HG03064 (cell line): ENCODE data around the gene P2RX1.
"Not testable (repeated sequence)": the region's sequence is repeated elsewhere in the genome, so short reads cannot be mapped to it uniquely, and the experiment has no call there.

Experiments
- ATAC-seq: cut with Tn5 transposase; IDR thresholded peaks from one replicate; pipeline ENCODE4 v1.9.1; 2021; ENCODE audit warnings: low read depth; ENCODE audit not compliant: unreplicated experiment

The P2RX1 gene

DNA sequence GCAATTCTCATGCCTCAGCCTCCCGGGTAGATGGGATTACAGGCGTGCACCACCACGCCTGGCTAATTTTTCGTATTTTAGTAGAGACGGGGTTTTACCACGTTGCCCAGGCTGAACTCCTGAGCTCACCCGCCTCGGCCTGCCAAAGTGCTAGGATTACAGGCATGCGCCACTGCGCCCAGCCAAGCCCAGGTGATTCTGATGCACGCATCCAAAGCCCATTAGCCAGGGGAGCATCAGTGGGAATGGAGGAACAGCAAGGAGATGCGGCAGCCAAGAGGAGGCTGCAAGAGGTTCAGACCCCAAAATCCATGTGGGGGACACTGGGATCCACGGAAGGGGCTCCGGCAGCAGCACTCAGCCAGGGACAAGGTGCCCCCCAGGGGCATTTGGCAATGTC is 35.9 kb upstream of the P2RX1 start:
- no peak for ATAC-seq

DNA sequence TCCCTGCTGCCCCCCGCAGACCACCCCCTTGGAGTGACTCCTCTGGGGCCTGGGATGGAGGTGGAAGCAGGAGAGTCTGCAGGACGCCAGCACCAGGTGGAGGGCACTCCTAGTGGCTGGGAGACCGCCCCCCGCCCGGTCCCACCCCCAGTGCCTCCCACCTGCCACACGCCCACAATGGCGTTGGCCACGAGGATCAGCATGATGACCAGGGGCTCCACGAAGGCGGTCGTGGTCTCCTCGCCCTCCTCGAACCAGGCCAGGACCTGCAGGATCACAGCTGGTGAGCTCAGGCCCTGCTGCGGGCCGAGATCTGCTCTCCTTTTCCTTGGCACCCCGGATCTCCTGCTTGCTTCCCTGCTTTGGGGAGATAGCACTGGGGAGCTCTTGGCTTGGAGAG is 35.2 kb upstream of the P2RX1 start:
- ATAC-seq, result no peak

DNA sequence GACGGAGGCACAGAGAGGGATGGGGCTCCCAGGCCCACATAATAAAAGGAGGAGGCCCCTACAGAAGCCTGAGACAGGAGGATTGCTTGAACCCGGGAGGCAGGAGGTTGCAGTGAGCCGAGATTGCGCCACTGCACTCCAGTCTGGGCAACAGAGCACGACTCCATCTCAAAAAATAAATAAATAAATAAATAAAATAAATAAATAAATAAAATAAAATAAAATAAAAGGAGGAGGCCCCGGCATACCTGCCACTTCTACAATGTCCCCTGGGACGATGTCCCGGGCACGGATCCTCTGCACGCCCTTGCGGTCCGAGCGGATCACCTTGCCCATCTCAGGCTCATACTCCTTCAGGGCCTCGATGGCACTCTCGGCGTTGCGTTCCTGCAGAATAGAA is 34.7 kb upstream of the P2RX1 start:
- no peak for ATAC-seq

DNA sequence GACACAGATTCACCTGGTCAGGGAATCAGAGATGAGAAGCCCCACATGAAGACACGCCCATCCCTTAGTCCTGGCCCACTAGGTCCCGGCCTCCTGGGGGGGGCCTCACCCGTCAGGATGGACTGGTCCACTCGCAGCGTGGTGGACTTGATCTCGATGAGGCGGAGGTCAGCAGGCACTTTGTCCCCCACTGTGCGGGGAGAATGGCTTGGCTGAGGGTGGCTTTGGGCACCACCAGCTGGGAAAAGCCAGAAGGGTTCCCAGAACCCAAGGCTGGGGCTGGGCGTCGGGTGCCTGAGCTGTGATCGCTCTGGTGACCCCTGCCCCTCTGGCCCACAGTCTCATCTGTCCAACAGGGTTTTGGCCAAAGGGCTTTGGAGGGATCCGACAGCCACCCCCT is 34.3 kb upstream of the P2RX1 start:
- no peak for ATAC-seq

DNA sequence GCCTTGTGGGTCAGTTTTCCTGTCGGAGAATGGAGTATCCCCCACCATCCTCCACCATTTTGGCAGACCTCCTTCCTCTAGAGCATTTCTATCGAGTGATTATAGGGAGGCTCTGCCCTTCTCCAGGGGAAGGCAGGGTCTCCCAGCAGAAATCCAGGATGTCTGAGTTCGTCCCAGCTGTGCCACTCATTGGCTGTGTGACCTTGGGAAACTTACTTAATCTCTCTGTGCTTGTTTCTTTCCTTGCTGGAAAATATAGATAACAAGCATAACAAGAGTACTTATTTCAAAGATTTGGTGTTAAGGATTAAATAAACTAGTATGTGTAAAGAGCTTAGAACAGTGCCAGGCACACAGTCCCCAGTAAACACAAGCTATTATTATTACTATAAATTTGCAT is 33.2 kb upstream of the P2RX1 start:
- no peak for ATAC-seq

DNA sequence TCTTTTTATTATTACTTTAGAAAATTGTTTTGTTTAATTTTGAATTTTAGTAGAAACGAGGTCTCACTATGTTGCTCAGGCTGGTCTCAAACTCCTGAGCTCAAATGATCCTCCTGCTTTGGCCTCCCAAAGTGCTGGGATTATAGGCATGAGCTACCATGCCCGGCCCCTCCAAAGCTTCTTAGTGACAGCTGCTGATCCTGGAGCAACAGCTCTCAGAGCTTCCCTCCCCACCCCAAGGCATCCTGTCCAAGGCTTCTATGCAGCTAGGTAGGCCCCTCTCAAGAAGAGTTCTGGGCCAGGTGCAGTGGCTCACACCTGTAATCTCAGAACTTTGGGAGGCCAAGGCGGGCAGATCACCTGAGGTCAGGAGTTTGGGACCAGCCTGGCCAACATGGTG is 32.3 kb upstream of the P2RX1 start:
- not testable (repeated sequence) for ATAC-seq

DNA sequence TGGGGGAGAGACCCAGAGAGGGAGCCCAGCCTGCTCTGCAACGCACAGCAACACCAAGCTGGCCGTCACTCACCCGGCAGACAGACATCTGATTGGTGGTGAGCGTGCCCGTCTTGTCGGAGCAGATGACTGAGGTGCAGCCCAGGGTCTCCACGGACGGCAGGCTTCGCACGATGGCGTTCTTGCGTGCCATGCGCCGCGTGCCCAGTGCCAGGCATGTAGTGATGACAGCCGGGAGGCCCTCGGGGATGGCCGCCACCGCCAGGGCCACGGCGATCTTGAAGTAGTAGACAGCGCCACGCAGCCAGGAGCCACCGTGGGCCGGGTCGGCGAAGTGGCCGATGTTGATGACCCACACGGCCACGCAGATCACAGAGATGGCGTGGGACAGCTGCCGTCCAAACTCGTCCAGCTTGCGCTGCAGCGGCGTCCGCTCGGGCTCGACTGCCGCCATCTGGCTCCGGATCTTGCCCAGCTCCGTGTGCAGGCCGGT is 31.1 kb upstream of the P2RX1 start:
- ATAC-seq, result no peak

DNA sequence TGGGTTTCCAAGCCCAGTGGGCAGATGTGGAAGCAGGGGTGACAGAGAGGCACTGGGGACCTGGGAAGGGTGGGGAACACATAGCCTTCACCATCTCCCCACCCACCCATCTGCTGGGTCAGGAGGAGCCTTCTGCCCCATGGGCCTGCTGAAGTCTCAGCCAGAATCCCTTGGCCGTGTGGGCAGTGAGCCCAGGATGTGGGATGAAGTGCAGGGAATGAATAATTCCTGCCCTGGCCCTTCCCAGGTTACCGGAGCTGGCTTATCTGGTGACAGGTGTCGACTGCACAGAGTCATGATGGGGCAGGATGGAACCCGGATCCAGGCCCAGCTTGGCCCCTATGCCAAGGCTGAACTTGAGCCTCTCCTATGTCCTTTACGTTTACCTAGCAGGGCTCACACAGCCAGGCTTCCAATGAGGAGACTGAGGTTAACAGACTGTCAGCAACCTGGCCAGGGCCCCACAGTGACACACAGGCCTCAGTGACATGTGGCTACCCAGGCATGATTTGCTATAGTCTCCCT is 30.5 kb upstream of the P2RX1 start:
- no peak for ATAC-seq

DNA sequence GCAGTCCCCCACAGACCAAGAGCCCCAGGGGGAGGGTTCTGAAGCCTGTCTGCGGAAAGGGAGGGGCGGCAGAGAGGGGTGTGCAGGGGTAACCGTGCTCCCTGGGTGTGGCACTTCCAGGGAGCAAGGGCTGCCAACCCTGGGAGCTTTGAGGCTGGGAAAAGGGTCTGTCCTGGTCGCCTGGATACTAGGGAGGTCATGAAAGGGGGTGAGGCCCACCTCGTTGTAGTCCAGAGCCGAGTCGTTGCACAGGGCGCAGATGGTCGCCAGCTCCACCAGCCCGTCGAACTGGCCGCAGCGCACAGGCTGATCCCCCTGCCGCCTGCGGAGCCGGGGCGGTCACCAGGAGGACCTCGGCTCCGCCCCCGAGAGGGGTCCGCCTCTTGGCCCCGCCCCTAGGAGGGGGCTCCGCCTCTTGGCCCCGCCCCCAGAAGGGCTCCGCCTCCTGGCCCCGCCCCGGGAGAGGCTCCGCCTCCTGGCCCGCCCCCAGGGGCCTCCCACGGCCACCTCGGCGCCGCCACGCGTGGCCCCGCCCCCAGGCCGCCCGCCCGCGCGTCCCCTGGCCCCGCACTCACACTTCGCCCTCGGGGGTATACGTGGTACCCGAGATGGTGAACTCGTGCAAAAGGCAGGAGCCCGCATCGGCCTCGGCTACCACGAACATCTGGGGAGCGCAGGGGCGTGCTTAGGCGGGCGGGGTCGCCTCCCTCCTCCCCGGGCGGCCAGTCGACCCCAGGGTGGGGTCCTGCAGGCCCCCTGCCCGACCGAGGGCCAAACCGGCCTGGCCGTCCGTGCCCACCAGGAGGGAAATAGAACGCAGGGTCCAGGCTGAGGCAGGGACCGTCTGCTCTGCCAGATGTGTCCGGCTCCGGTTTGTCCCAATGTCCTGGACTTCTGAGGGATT is 28.5 kb upstream of the P2RX1 start:
- no peak for ATAC-seq

DNA sequence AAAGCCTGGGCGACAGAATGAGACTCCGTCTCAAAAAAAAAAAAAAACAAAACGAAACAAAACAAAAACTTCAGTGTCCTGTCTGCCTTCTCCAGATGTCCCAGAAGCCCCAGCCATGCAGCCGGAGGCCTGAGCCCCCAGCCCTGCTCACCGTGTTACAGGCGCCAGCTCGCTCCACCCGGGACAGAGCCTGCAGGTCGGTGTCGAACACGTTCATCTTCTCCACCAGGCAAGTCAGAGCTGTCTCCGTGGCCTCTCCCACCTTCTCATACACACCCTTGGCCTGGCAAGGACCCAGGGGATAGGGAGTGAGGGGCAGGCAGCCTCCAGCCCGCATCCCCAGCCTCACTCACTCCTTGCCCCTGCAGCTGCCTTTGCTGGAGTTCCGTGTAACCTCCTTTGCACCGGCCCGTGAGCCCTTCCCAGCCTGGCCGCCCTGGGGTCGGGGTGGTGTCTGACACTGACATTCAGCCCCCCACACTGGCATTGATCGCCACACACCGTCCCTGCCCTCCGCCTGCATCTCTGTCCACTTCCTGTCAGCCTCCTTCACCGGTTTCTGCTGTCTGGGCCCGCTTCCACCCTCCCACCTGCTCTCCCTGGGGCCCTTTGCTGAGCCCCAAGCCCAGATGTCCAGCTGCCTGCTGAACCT is 27.1 kb upstream of the P2RX1 start:
- no peak for ATAC-seq

DNA sequence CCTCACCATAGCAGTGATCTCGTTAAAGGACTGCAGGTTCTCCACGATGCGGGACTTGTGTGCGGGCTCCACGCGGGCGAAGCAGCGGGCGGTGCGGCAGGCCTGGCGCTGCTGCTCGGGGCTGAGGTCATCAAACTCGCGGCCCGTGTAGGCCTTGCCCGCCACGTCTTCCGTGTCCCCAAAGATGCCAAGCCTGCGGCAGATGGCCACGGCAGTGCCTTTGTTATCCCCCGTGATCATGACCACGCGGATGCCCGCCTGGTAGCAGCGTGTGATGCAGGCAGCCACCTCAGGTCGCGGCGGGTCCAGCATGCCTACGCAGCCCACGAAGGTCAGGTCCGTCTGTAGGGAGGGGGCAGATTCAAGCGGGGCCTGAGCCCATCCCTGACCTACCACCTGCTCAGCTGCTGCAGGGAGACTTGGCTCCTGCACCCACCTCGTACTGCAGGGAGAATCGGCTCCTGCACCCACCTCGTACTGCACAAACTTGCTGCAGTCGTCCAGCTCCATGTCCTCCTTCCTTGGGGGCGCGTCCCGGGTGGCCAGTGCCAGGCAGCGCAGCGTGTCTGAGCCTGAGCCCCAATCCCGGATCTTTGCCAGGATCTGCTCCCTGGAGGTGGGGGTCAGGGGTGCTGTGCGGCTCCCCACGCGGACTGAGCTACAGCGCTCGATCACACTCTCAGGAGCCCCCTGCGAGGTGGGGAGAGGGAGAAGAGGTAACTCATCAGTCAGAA is 24.9 kb upstream of the P2RX1 start:
- no peak for ATAC-seq

DNA sequence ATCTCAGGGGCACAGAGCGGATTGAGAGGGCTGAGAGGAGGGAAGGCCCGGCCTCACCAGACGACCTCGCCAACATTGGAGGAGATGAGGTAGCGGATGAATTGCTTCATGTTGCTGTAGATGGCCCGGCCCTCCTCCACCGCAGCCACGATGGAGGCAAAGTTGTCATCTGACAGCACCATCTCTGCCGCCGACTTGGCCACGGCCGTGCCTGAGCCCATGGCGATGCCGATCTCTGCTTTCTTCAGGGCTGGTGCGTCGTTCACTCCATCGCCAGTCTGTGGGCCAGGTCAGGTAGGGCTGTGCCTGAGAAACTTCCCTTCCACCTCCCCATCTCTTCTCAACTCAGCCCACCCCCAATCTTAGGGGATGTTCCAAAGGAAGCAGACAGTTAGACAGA is 21.1 kb upstream of the P2RX1 start:
- ATAC-seq, result no peak

DNA sequence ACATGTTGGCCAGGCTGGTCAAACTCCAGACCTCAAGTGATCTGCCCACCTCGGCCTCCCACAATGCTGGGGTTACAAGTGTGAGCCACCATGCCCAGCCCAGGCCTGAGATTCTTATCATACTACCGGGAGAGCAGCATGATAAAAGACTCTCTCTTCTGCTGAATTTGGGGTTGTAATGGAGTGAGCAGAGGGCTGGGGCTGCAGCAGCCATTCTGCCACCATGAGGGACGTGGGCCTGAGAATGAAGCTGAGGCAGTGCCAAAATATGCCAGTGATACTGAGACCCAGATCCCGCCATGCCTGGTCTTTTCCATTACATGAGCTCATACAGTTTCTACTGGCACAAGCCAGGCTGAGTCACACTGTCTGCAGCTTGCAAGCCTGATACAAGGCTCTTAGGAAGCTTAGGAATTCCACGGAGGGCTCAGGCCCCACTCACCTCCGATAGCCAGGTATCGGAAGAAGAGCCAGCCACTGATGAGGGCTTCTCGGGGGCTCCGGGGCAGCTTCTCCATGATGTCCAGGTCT is 19.6 kb upstream of the P2RX1 start:
- ATAC-seq, result no peak

DNA sequence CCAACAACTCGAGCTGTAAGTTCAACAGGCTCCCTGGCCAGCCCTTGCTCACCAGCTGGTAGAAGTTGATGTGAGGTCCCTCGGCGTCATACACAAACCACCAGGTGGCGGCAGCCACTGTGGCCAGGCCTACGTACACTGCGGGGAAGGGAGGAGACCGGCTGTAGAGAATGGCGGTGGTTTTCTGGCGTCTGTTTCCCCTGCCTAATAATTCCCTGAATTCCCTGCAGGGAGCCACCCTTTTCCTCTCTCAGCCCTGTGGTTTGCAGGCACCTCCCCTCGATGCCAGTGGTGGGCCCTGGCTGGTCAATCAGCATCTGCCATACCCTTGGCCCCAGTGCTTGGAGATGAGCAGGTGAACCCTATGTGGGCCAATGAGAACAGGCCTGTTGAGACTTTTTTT is 18.9 kb upstream of the P2RX1 start:
- no peak for ATAC-seq

DNA sequence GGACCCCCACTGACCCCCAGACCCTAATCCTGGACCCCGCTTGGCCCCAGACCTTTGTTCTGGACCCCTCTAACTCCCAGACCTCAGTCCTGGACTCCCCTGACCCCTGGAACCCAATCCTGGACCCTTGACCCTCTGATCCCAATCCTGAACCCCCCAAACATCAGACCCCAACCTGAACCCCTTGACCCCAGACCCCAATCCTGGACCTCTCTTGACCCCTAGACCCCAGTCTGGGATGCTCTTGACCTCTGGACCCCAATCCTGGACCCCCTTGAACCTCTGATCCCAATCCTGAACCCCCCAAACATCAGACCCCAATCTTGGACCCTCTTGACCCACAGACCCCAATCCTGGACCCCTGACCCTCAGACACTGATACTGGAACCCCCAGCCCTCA is 13.5 kb upstream of the P2RX1 start:
- no peak for ATAC-seq

DNA sequence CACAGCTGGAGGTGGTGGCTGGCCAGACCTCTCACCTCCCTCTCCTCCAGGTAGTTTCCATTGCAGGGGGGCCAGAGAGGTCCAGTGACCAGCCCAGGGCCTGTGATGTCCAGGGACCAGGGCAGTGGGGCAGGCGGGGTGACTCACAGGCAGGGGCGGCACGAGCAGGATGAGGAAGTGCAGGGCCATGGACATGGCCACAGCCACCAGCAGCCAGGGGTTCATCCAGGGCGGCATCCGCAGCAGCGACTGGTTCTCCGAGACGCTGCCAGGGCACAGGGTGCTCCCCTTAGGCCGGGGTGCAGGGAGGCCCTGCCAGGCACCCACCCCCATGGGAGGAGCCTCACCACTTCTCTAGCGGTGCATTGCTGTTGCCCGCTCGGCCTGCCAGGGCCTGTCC is 12.9 kb upstream of the P2RX1 start:
- no peak for ATAC-seq

DNA sequence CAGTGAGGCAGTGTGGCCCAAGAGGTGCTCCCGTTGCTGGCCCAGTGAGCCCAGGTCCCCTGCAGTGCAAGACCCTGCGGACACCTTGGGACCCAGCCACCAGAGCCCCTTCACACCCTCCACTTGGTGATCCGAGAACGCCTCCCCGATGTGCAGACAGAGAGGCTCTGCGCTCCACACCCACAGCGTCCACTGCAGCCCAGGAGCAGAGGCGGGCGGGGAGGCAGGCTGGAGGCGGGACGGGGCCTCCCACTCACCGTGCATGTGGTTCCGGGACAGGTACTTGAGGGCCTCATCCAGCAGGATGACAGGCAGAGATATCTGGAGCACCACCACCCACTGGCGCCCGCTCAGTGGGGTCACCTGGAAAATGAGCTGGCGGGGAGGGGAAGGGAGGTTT is 12.1 kb upstream of the P2RX1 start:
- ATAC-seq, result no peak

DNA sequence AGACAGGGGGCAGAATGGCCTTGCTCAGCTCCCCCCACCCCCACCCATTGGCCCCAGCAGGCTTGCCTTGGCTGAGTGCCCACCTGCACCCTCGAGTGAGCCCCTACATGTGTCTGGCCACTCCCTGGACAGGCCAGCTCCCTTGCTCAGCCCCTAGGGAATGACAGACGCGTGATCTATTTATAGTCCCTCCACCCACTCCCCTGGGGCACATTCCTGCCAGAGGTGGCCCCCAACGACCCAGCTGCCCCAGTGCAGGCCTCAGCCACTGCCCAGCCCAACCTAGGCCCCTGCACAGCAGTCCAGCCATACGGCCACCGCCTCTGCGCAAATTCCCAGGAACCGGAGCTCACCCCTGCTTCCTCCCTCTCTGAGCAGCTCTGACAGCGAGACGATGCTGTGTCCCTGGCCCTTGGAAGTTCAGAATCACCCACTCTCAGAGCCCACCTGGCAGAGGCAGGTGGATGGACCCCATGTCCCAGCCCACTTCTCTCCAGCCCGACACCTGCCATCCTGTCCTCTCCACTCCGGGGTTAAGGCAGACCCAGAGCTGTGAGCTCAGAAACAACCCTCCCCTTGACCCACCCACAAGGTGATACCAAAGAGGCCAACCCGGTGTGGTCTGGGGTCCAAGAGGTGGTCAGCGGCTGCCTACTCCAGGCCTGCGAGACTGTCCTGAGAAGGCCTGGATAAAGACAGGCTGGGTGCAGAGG is 11.5 kb upstream of the P2RX1 start:
- ATAC-seq, result no peak

DNA sequence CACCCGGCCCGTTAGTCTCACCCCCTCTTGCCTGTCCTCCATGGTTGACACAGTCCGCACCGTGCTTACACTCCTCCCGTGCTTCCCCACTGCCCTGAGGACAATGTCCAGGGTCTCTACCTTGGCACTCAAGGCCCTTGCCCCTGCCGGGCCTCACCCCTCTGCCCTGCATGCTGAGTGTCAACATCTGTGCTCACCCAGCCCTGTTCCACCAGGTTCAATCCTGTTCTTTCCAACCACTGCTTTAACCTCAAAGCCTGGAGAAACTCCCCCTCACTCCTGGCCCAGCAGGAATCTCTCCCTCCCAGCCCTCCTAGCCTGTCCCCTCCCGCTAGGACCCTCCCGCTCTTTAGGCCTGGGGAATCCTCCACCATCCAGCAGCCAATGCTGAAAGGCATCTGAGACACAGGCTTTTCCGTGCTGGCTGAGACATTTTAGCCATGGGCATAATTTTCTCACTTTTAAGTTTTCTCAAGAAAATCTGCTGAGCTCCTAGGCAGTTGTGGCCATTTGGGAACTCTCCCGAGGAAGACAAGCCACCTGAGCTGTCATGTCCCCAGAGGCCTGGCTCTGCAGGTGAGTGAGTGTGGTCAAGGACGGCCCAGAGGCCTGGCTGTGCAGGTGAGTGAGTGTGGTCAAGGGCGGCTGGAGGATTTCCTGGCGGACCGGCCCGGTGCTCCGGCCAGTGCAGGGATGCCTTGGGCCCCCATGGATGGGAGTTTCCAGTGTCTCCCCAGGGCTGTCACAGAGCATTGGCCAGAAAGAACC is 10.8 kb upstream of the P2RX1 start:
- no peak for ATAC-seq
